Peyer's patch (tissue), 4 donors: ENCODE data around the gene ZNF487.

ENCODE experiments used
- CTCF ChIP-seq, 6 experiments: fragments of 450-650 bp in 4 of 6; fragments of 200-600 bp in 2 of 6; sonication (generic) in 1 of 6; IDR thresholded peaks; one replicate each; pipeline ENCODE4 v1.5.1; 2017 to 2019; ENCODE audit warnings: antibody characterized with exemption in 6 of 6, mild to moderate bottlenecking in 3 of 6, moderate library complexity in 1 of 6
- POLR2A ChIP-seq, 2 donors: fragments of 450-650 bp; IDR thresholded peaks; one replicate each; pipeline ENCODE4 v1.5.1; 2017; ENCODE audit warnings: antibody characterized with exemption in 2 of 2, mild to moderate bottlenecking in 2 of 2, moderate library complexity in 2 of 2

DNA sequence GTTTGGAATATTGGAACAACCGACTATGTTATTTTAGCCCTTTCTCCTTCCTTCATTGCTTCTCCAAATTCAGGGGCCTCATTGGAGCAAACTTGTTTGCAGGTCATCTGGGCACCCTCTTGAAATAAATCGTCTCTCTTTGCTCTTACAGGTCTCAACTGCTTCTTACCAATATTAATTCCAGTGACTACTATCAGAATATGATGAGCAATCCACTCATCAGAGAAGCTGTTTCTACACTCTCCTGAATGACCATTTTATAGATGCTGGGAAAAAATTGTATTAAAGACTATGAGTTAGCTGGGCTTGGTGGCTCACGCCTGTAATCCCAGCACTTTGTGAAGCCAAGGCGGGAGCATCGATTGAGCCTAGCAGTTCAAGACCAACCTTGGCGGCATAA, 15.4 kb upstream of the ZNF487 start:
- TF ChIP-seq CTCF (IDR thresholded peaks at IDR 0.05) (no peak), POLR2A (IDR thresholded peaks at IDR 0.05) (no peak)
